ENCODE data around the gene ELOF1. TPM values are rescaled to one million over a fixed set of nuclear protein-coding genes. Genes with fewer than 3 reads are reported as not detected.

ELOF1 gene
- total RNA-seq, 1 experiment from 2014 or later: 36.5 TPM

DNA sequence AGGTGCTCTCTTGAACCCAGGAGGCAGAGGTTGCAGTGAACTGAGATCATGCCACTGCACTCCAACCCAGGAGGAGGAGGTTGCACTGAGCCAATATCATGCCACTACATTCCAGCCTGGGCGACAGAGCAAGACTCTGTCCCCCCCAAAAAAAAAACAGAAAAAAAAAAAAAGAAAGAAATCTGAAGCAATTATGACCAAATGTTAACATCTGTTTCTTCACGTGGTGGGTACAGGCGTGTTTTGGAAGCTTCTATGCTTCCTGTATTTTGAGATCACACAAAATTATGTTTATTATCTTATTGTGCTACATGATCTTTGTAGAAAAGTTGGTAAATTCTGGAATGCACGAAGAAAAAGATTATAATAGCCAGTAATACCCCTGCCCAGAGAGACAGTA is 21.1 kb upstream of the ELOF1 start:
- intact Hi-C loops (cut with micrococcal nuclease; ENCODE audit: unreplicated experiment): no loop called here
- BruUV-seq (replicated peaks): no TSS peak
- H3K27me3 Mint-ChIP-seq (ENCODE audit: unreplicated experiment): no peaks in the 10 kb centered on the region
- H3K9me3 Mint-ChIP-seq (ENCODE audit: low read depth, unreplicated experiment): no peaks in the 10 kb centered on the region
- no peaks in the 10 kb centered on the region for H3K4me1 Mint-ChIP-seq (ENCODE audit: low read depth, unreplicated experiment)
- CTCF ChIA-PET: interaction anchor here (0.7 kb wide), 1 partner anchor 145 kb away, joined by 5 read pairs; the partner anchor contains the start of gene PRKCSH
- DNase-seq: no peak
- no peak overlapping the region for H3K27ac Mint-ChIP-seq (ENCODE audit: unreplicated experiment)
- H3K4me3 Mint-ChIP-seq (ENCODE audit: low read depth, unreplicated experiment): no peak overlapping the region
- no peaks in the 10 kb centered on the region for H3K36me3 Mint-ChIP-seq (ENCODE audit: insufficient read depth, unreplicated experiment)
- TF ChIP-seq, protein P1, sequence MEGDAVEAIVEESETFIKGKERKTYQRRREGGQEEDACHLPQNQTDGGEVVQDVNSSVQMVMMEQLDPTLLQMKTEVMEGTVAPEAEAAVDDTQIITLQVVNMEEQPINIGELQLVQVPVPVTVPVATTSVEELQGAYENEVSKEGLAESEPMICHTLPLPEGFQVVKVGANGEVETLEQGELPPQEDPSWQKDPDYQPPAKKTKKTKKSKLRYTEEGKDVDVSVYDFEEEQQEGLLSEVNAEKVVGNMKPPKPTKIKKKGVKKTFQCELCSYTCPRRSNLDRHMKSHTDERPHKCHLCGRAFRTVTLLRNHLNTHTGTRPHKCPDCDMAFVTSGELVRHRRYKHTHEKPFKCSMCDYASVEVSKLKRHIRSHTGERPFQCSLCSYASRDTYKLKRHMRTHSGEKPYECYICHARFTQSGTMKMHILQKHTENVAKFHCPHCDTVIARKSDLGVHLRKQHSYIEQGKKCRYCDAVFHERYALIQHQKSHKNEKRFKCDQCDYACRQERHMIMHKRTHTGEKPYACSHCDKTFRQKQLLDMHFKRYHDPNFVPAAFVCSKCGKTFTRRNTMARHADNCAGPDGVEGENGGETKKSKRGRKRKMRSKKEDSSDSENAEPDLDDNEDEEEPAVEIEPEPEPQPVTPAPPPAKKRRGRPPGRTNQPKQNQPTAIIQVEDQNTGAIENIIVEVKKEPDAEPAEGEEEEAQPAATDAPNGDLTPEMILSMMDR (IDR thresholded peaks at IDR 0.05; ENCODE audit: unreplicated experiment): no peak

DNA sequence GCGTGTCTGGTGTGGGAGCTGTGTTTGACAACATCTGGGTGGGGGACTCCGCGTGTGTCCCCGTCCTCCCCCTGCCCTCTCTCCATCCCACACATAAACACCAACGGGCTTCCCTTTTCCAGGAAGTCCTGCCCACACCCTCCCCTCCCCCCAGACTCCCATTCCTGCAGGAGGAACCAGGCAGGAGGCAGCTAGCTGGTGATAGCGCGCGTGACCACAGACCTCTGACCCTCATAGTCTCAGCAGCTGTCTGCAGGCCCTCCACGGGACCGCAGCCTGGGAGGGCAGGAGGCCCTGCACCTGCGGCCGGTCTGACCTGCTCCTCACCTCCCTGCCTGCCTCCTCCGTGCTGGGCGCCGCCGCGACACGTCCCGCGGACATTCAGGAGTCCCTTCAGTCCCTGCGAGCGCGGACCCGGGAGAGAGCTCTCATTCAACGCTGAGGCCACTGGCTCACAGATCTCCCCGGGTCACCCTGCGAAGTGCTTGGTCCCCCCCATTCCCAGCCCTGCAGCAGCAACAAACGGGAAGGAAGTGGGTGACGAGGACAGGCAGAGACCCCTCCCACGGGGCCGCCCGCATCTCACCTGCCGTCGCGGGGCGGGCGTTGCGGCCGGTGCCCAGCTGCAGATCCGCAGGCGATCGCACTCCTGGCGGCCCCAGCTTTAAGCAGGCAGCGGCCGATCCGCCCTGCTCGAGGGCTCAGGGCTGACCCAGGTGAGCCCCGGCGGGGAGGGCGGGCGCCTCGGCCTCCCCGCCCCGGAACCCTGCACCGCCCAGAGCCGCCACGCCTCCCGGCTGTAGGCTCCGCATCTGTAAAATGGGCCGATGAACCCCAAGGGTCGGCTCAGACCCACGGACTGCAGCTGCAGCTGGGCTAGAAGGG is 19.5 kb upstream of the ELOF1 start:
- TF ChIP-seq, protein P1 (IDR thresholded peaks at IDR 0.05; ENCODE audit: unreplicated experiment): no peak
- intact Hi-C loops (cut with micrococcal nuclease; ENCODE audit: unreplicated experiment): no loop called here
- Mint-ChIP-seq H3K36me3 (ENCODE audit: insufficient read depth, unreplicated experiment) (no peaks in the 10 kb centered on the region), H3K4me1 (ENCODE audit: low read depth, unreplicated experiment) (no peaks in the 10 kb centered on the region), H3K27me3 (ENCODE audit: unreplicated experiment) (no peaks in the 10 kb centered on the region), H3K4me3 (ENCODE audit: low read depth, unreplicated experiment) (no peak overlapping the region), H3K9me3 (ENCODE audit: low read depth, unreplicated experiment) (no peaks in the 10 kb centered on the region), H3K27ac (ENCODE audit: unreplicated experiment) (no peak overlapping the region)
- no TSS peak for BruUV-seq (replicated peaks)
- CTCF ChIA-PET: no interaction called here
- no peak for DNase-seq

DNA sequence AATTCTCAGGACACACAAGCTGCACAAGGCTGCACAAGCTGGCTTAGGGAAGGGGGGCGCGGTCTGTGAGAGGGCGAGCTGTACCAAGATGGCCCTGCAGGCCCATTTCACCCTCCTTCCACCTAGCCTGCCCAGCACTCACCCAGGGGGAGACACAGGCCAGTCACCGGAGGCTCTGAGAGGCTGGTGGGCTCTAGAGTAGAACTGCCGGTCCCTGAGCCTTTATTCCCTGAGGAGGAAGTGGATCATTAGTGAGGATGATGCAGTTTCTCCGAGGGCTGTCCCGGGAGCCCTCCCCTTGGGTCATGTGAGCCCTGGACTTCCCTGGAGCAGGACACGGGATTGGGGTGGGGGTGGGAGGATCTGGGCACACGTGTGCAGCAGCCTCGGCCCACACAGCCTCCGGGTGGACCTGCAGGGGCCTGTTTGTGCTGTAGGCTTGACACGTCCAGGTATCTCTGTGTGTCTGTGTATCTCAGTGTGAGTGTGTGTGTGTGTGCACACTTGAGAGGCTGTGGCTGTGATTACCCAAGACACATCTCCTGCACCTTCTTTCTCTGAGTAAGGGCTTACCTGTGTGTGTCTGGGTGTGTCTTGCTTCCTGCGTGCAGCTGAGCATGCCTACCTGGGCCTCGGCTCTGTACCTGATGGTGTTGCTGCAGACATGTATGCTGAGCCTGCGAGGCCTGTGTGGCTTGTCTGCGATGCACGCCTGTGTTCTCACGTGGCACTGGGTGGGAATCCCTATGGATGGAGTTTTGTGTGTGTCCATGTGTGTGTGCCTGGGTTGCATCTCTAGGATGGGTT is 18.6 kb upstream of the ELOF1 start, which contains the start of gene ACP5:
ACP5 (minus strand) TSS at position 195 of the 807 bp plus-strand sequence. CDS start 328 bp downstream, outside the sequence.
- CTCF ChIA-PET: no interaction called here
- H3K4me3 Mint-ChIP-seq (ENCODE audit: low read depth, unreplicated experiment): no peak within 1 kb of the TSS

DNA sequence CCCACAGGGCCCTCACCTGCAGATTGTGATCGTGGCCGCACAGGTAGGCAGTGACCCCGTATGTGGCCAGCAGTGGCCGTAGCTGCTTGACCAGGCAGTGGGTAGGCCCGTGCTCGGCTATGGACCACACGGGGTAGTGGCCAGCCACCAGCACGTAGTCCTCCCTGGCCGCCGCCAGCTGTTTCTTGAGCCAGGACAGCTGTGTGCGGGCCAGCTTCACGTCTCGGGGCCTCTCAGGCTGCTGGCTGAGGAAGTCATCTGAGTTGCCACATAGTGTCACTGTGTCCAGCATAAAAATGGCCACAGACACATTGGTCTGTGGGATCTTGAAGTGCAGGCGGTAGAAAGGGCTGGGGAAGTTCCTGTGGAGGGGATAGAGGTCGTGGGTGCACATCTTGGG is 17.2 kb upstream of the ELOF1 start:
- TF ChIP-seq, protein P1 (IDR thresholded peaks at IDR 0.05; ENCODE audit: unreplicated experiment): no peak
- Mint-ChIP-seq H3K4me1 (ENCODE audit: low read depth, unreplicated experiment) (no peaks in the 10 kb centered on the region), H3K4me3 (ENCODE audit: low read depth, unreplicated experiment) (no peak overlapping the region), H3K27me3 (ENCODE audit: unreplicated experiment) (no peaks in the 10 kb centered on the region), H3K36me3 (ENCODE audit: insufficient read depth, unreplicated experiment) (no peaks in the 10 kb centered on the region), H3K9me3 (ENCODE audit: low read depth, unreplicated experiment) (no peaks in the 10 kb centered on the region), H3K27ac (ENCODE audit: unreplicated experiment) (no peak overlapping the region)
- DNase-seq: no peak
- CTCF ChIA-PET: interaction anchor here (0.6 kb wide), 1 partner anchor 107 kb away, joined by 4 read pairs; no protein-coding TSS in a partner anchor
- intact Hi-C loops (cut with micrococcal nuclease; ENCODE audit: unreplicated experiment): loop anchor here (1.0 kb wide), 1 partner anchor 16 kb away; no protein-coding TSS in a partner anchor
- no TSS peak for BruUV-seq (replicated peaks)

More for the DNA sequence above, 18.6 kb upstream of the ELOF1 start, which contains the start of gene ACP5:
- Mint-ChIP-seq H3K4me1 (ENCODE audit: low read depth, unreplicated experiment) (no peaks in the 10 kb centered on the region), H3K27me3 (ENCODE audit: unreplicated experiment) (no peaks in the 10 kb centered on the region), H3K36me3 (ENCODE audit: insufficient read depth, unreplicated experiment) (no peaks in the 10 kb centered on the region), H3K9me3 (ENCODE audit: low read depth, unreplicated experiment) (no peaks in the 10 kb centered on the region), H3K27ac (ENCODE audit: unreplicated experiment) (no peak within 1 kb of the TSS)
- intact Hi-C loops (cut with micrococcal nuclease; ENCODE audit: unreplicated experiment): no loop called here
- TF ChIP-seq, protein P1 (IDR thresholded peaks at IDR 0.05; ENCODE audit: unreplicated experiment): no peak
- no peak for DNase-seq
- no TSS peak for BruUV-seq (replicated peaks)

Measured in Calu3 (cell line).